ENCODE data around the gene ADM.

The ADM gene

GRCh38 chr11:10328314-10329098, 23.6 kb downstream of the ADM start:
- DNase-seq (ENCODE audit: low read depth, low spot score) = no peak

DNA sequence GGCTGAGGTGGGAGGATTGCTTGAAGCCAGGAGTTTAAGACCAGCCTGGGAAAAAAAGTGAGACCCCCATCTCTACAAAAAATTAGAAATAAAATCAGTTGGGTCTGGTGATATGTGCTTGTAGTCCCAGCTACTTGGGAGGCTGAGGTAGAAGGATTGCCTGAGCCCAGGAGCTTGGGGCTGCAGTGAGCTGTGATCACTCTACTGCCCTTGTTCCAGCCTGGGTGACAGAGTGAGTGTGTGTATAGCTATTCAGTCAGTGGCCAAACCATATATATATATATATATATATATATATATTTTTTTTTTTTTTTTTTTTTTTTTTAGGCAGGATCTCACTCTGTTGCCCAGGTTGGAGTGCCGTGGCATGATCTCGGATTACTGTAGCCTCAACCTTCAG, 24.5 kb downstream of the ADM start:
- no peak for DNase-seq (ENCODE audit: low read depth, low spot score)

GRCh38 chr11:10329935-10330334, 25.1 kb downstream of the ADM start:
- DNase-seq (ENCODE audit: low read depth, low spot score) = no peak

DNA sequence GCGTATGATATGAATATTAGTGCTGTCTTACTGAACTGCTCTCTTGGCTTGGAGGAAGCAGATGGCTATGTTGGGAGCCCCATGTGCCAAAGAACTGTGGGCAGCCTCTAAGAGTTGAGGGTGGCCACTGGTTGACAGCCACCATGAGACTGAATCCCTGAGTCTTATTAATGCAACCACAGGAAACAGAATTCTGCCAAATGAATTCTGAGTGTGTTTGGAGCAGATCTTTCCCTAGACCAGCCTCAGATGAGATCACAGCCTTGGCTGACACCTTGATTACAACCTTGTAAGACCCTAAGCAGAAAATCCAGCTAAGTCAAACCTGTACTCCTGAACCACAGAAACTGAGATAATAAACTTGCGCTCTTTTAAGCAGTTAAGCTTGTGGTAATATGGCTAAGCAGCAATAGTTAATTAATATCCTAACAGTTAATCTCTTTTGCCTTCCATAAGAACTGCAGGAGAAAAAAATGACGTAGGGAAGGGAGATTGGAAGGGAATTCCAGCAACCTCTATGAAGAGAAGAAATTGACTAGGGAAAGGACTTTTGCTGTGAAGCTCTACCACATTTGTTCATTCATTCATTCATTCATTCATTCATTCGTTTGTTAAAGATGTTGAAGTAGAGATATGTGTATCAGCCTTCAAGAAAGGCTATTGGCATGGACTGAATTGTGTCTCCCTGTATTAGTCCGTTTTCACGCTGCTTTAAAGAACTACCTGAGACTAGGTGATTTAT, 26.8 kb downstream of the ADM start:
- no peak for DNase-seq (ENCODE audit: low read depth, low spot score)

- DNase-seq (ENCODE audit: low read depth, low spot score) = no peak
These were observed 28.6 kb downstream of the ADM start for GRCh38 chr11:10333490-10333889.

DNA sequence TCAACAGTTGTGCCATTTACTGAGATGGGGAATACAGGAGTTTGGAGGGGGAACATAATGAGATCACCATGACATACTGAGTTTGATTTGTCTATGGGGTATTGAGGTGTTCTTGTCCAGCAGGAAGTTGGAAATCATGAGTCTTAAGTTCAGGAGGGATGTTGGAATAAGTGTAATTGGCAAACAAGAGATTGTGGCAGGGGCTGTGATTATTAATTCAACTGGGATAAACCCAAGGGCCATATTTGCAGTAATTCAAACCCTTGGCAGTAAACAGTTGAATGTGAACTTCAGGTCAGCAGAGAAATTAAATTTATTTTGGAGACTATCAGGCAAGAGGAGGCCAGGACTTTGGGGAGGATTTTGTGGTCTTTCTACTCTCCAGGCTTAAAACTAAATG, 33.4 kb downstream of the ADM start:
- no peak for DNase-seq (ENCODE audit: low read depth, low spot score)

GRCh38 chr11:10348650-10349280, 43.9 kb downstream of the ADM start:
- no peak for DNase-seq (ENCODE audit: low read depth, low spot score)

GRCh38 chr11:10349281-10349665, 44.4 kb downstream of the ADM start:
- DNase-seq (ENCODE audit: low read depth, low spot score) = no peak

- no peak for DNase-seq (ENCODE audit: low read depth, low spot score)
These were observed 44.9 kb downstream of the ADM start for GRCh38 chr11:10349806-10350205.

- DNase-seq (ENCODE audit: low read depth, low spot score) = no peak
These were observed 45.5 kb downstream of the ADM start for GRCh38 chr11:10350334-10350733.

GRCh38 chr11:10351435-10351764, 46.5 kb downstream of the ADM start:
- no peak for DNase-seq (ENCODE audit: low read depth, low spot score)

- DNase-seq (ENCODE audit: low read depth, low spot score) = peak; percentile 54
These were observed 47.1 kb downstream of the ADM start for GRCh38 chr11:10351765-10352641.

DNA sequence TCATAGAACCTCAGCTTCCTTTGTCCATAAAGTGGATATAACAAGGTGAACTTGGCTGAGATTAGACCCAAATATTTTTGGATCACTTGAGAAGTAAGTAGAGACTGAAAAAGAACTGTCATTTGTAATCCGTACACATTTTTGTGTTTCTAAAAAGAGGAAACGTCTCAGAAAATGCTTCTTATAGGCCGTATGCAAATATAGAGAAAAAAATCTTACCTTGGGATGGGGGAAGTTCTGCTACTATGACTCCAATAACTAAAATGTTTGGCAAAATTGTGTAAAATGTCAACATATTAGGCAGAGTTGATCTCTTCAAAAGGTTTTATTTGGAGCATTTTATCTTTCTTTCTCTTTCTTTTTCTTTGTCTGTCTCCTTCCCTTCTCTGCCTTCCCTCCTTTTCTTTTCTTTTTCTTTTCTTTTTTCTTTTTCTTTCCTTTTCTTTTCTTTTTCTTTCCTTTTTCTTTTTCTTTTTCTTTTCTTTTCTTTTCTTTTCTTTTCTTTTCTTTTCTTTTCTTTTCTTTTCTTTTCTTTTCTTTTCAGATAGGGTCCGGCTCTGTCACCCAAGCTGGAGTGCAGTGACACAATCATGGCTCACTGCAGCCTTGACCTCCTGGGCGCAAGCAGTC, 48.2 kb downstream of the ADM start:
- DNase-seq (ENCODE audit: low read depth, low spot score) = no peak

DNA sequence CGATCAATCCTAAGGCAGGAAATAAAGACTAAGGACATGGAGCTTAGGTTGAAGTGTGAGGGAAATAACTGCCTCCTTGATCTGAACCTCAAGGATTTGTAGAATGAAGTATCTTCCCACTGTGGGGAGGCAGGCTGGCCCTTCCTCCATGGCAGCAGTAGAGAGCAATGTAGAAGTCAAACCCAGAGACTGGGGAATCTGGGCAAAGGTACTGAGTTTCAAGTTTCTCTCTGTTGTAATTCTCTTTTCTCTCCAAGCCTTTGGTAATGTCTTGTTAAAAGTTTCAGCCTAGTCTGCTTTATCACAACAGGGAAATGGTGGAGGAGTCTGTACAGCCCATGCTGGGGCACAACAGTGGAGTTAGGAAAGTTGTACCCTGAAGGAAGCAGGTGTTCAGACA, 49.5 kb downstream of the ADM start:
- DNase-seq (ENCODE audit: low read depth, low spot score) = no peak

DNA sequence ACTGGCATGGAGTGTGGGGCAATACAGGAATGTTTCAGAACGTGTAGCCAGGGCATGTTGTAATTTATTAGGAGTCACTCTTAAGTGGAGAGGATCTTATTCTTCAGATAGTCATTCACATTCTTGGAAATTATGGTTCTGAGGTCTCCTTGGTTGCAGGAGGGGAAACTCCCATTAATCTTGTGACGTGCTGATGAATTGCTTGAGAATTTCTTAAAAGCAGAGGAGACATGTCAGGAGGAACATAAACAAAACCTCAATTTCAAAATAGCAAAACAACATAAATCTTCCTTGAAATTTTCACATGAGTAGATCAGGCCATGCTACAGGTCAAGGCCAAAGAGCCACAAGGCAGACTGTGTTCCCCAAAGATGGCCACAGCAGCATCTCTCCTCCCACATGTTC, 50.4 kb downstream of the ADM start:
- no peak for DNase-seq (ENCODE audit: low read depth, low spot score)

GRCh38 chr11:10356161-10356560, 51.3 kb downstream of the ADM start:
- DNase-seq (ENCODE audit: low read depth, low spot score) = no peak
